Activated CD8-positive, alpha-beta T cell treated with anti-CD3 and anti-CD28 coated beads for 36 hours (primary cell): Measurements from ENCODE around the gene RAPGEF3. TPM values are rescaled to one million over a fixed set of nuclear protein-coding genes. Genes with fewer than 3 reads are reported as not detected.

Experiments used
- ATAC-seq: fragments of 200-7000 bp; cut with Tn5 transposase; one replicate; pipeline ENCODE4 v1.10.0; 2021; ENCODE audit warnings: mild to moderate bottlenecking, moderate library complexity
- CTCF ChIA-PET: fragments of 350-600 bp; sonication (Branson Sonifier 250); formaldehyde crosslinking; loops from one replicate; lab custom pipeline; 2021; ENCODE audit warnings: antibody characterized with exemption; lab: Charles Lee
- POLR2A ChIA-PET: fragments of 350-600 bp; sonication (Branson Sonifier 250); formaldehyde crosslinking; loops from one replicate; lab custom pipeline; 2021; ENCODE audit warnings: antibody characterized with exemption; lab: Charles Lee
- DNase-seq: peaks from one replicate; pipeline ENCODE4 v3.0.0-alpha.2; 2020
- H3K27ac Mint-ChIP-seq: one replicate; pipeline ENCODE4 v1.8.0; 2021; ENCODE audit warnings: mild to moderate bottlenecking, mixed read lengths
- H3K27me3 Mint-ChIP-seq: one replicate; pipeline ENCODE4 v1.8.0; 2021; ENCODE audit warnings: mixed read lengths
- H3K36me3 Mint-ChIP-seq: one replicate; pipeline ENCODE4 v1.8.0; 2021; ENCODE audit warnings: low read depth, mixed read lengths
- H3K4me1 Mint-ChIP-seq: one replicate; pipeline ENCODE4 v1.8.0; 2021; ENCODE audit warnings: low read depth, mixed read lengths
- H3K4me3 Mint-ChIP-seq: one replicate; pipeline ENCODE4 v1.8.0; 2021; ENCODE audit warnings: mild to moderate bottlenecking, moderate library complexity, mixed read lengths
- H3K9me3 Mint-ChIP-seq: one replicate; pipeline ENCODE4 v1.8.0; 2021; ENCODE audit warnings: mixed read lengths
- intact Hi-C: fragments of 100-400 bp; cut with micrococcal nuclease; formaldehyde crosslinking; loops from one replicate; pipeline ENCODE4 v1.10.0; 2022
- total RNA-seq, 2 experiments: library from RNA; stranded (reverse); gene quantifications; one replicate each; pipeline ENCODE4 v1.2.3, GENCODE V29; 2021
- TF ChIP-seq, protein P1 (sequence below): fragments of 200-600 bp; IDR thresholded peaks from one replicate; pipeline ENCODE4 v1.8.0; 2022; ENCODE audit warnings: antibody characterized with exemption, mild to moderate bottlenecking

The RAPGEF3 gene
- total RNA-seq, 2 experiments from 2014 or later = 0.56 to 0.58 TPM

GRCh38 chr12:47804171-47804570 is 45.5 kb upstream of the RAPGEF3 start:
- intact Hi-C loops = loop anchor here (5.0 kb wide), 1 partner anchor 33 kb away; no protein-coding TSS in a partner anchor
- ChIA-PET CTCF (interaction anchor here (1.0 to 19.8 kb wide), 4 partner anchors 14 to 62 kb away, joined by 4 to 624 read pairs (median 23); partner anchors contain the start of gene HDAC7), POLR2A (interaction anchor here (0.8 to 37.9 kb wide), 3 partner anchors 14 to 30 kb away, joined by 3 to 904 read pairs (median 81); partner anchors contain the start of gene HDAC7)
- H3K27ac Mint-ChIP-seq = peak overlapping the region; percentile 98
- DNase-seq = no peak
- H3K36me3 Mint-ChIP-seq = peaks cover 87% of the 10 kb centered on the region
- H3K9me3 Mint-ChIP-seq = no peaks in the 10 kb centered on the region
- TF ChIP-seq, protein P1, sequence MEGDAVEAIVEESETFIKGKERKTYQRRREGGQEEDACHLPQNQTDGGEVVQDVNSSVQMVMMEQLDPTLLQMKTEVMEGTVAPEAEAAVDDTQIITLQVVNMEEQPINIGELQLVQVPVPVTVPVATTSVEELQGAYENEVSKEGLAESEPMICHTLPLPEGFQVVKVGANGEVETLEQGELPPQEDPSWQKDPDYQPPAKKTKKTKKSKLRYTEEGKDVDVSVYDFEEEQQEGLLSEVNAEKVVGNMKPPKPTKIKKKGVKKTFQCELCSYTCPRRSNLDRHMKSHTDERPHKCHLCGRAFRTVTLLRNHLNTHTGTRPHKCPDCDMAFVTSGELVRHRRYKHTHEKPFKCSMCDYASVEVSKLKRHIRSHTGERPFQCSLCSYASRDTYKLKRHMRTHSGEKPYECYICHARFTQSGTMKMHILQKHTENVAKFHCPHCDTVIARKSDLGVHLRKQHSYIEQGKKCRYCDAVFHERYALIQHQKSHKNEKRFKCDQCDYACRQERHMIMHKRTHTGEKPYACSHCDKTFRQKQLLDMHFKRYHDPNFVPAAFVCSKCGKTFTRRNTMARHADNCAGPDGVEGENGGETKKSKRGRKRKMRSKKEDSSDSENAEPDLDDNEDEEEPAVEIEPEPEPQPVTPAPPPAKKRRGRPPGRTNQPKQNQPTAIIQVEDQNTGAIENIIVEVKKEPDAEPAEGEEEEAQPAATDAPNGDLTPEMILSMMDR = no peak
- H3K4me1 Mint-ChIP-seq = peaks cover 98% of the 10 kb centered on the region
- peak overlapping the region; percentile 79 for H3K4me3 Mint-ChIP-seq
- ATAC-seq = no peak
- H3K27me3 Mint-ChIP-seq = no peaks in the 10 kb centered on the region

GRCh38 chr12:47803191-47803875 is 44.7 kb upstream of the RAPGEF3 start:
- H3K4me3 Mint-ChIP-seq = peak overlapping the region; percentile 62
- peaks cover 87% of the 10 kb centered on the region for H3K36me3 Mint-ChIP-seq

GRCh38 chr12:47802312-47802711 is 43.6 kb upstream of the RAPGEF3 start:
- TF ChIP-seq, protein P1 = peak; percentile 48
- DNase-seq = no peak
- intact Hi-C loops = loop anchor here (5.0 kb wide), 1 partner anchor 35 kb away; no protein-coding TSS in a partner anchor
- Mint-ChIP-seq H3K9me3 (no peaks in the 10 kb centered on the region), H3K4me1 (peaks cover 89% of the 10 kb centered on the region), H3K27ac (peak overlapping the region; percentile 98), H3K36me3 (peaks cover 83% of the 10 kb centered on the region), H3K27me3 (no peaks in the 10 kb centered on the region), H3K4me3 (no peak overlapping the region)
- peak; percentile 22 for ATAC-seq
- CTCF ChIA-PET = interaction anchor here (0.9 to 19.8 kb wide), 15 partner anchors 8 to 87 kb away, joined by 3 to 624 read pairs (median 8); partner anchors contain the start of gene HDAC7
- POLR2A ChIA-PET = interaction anchor here (0.6 to 37.9 kb wide), 15 partner anchors 8 to 169 kb away, joined by 3 to 904 read pairs (median 3); partner anchors contain the start of gene HDAC7

More at GRCh38 chr12:47803191-47803875, 44.7 kb upstream of the RAPGEF3 start:
- DNase-seq (peak; percentile 47), ATAC-seq (no peak)
- Mint-ChIP-seq H3K4me1 (peaks cover 96% of the 10 kb centered on the region), H3K27me3 (no peaks in the 10 kb centered on the region), H3K9me3 (no peaks in the 10 kb centered on the region), H3K27ac (peak overlapping the region; percentile 98)
- TF ChIP-seq, protein P1 = no peak
- intact Hi-C loops = loop anchor here (5.0 kb wide), 1 partner anchor 34 kb away; no protein-coding TSS in a partner anchor
- POLR2A ChIA-PET = interaction anchor here (1.1 to 37.9 kb wide), 2 partner anchors 14 to 31 kb away, joined by 3 to 904 read pairs; no protein-coding TSS in a partner anchor
- CTCF ChIA-PET = interaction anchor here (1.2 to 19.8 kb wide), 6 partner anchors 10 to 61 kb away, joined by 3 to 624 read pairs (median 18); partner anchors contain the start of gene HDAC7

- TF ChIP-seq, protein P1 = no peak
- H3K4me3 Mint-ChIP-seq = no peak overlapping the region
These were observed 43.2 kb upstream of the RAPGEF3 start for GRCh38 chr12:47801904-47802246.

More at GRCh38 chr12:47801904-47802246, 43.2 kb upstream of the RAPGEF3 start:
- intact Hi-C loops = loop anchor here (5.0 kb wide), 1 partner anchor 35 kb away; no protein-coding TSS in a partner anchor
- Mint-ChIP-seq H3K4me1 (peaks cover 85% of the 10 kb centered on the region), H3K27ac (peak overlapping the region; percentile 98), H3K36me3 (peaks cover 81% of the 10 kb centered on the region), H3K9me3 (no peaks in the 10 kb centered on the region), H3K27me3 (no peaks in the 10 kb centered on the region)
- ATAC-seq (no peak), DNase-seq (no peak)
- ChIA-PET POLR2A (interaction anchor here (0.6 to 37.9 kb wide), 15 partner anchors 8 to 169 kb away, joined by 3 to 904 read pairs (median 3); partner anchors contain the start of gene HDAC7), CTCF (interaction anchor here (0.9 to 19.8 kb wide), 15 partner anchors 8 to 86 kb away, joined by 3 to 624 read pairs (median 8); partner anchors contain the start of gene HDAC7)
